Epithelial cell of proximal tubule (primary cell): ENCODE measurements around the gene STARD5. TPM values are rescaled to one million over a fixed set of nuclear protein-coding genes. Genes with fewer than 3 reads are reported as not detected.

Source experiments
- DNase-seq: peaks from one replicate; pipeline ENCODE4 v3.0.0-alpha.2; 2011; ENCODE audit warnings: low read depth
- H3K4me3 ChIP-seq: 2 replicates; pipeline ENCODE4 v1.5.1; 2011; ENCODE audit warnings: low read depth, mild to moderate bottlenecking, low read length
- CTCF ChIP-seq: conservative IDR thresholded peaks from 2 replicates; pipeline ENCODE4 v1.5.1; 2012; ENCODE audit warnings: low read depth, mild to moderate bottlenecking, low read length
- total RNA-seq: library from RNA; depleted of rRNA; stranded (reverse); fragments of >200 nt; gene quantifications from 2 replicates; pipeline ENCODE4 v1.2.3, GENCODE V29; 2015

Gene STARD5
- total RNA-seq, 1 donor from 2014 or later: 0.63 TPM

DNA sequence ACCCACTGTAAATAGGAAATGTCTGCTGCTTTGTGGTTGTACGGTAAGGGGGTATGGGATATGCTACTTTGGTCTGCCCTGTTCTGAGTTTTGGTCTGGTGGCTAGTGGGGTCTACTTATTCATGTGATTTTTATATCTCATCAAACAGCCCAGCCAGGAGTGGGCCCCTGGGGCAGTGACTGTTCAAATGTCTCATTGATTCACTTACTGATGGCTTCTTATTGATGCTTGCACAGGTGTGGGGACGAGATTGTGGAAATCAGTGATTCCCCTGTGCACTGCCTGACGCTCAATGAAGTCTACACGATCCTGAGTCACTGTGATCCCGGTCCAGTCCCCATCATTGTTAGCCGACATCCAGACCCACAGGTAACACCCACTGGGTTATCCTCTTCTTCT lies 38.5 kb downstream of the STARD5 start:
- no peak overlapping the region for H3K4me3 ChIP-seq
- no peak for DNase-seq
- no peak for TF ChIP-seq CTCF

GRCh38 chr15:81284256-81285031 lies 39.5 kb downstream of the STARD5 start:
- no peak for TF ChIP-seq CTCF
- DNase-seq: no peak
- no peak overlapping the region for H3K4me3 ChIP-seq

GRCh38 chr15:81282911-81283310 lies 41.0 kb downstream of the STARD5 start:
- H3K4me3 ChIP-seq: no peak overlapping the region
- DNase-seq: no peak
- no peak for TF ChIP-seq CTCF

DNA sequence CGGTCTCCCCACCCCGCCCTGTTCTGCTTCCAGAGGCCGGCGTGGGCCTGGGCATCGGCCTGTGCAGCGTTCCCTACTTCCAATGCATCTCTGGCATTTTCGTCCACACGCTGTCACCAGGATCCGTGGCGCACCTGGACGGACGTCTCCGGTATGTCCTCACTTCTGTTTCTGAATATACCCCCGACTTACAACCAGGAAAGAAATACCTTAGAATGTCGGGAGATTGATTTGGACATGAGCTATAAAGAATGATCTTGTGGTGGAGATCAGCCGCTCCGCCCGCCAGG lies 41.4 kb downstream of the STARD5 start:
- DNase-seq: no peak
- H3K4me3 ChIP-seq: no peak overlapping the region
- no peak for TF ChIP-seq CTCF

- no peak for DNase-seq
- H3K4me3 ChIP-seq: no peak overlapping the region
- no peak for TF ChIP-seq CTCF
Observed at GRCh38 chr15:81281766-81282605, 42.0 kb downstream of the STARD5 start.

DNA sequence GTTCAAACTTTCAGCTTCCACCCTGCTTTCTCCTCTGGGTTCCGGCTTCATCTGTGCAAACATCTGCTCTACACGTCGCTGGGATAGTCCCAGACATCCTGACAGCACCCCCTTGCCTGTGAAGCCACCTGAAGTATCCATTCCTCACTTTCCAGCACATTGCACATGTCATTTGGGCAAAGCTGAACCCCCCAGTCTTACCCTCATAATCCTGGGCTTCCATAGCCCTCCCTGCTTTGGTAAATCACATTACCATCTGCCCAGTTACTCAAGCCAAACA lies 42.5 kb downstream of the STARD5 start:
- DNase-seq: no peak
- no peak overlapping the region for H3K4me3 ChIP-seq
- no peak for TF ChIP-seq CTCF
